Measurements from ENCODE around the gene MAN2B1.

The MAN2B1 gene

GRCh38 chr19:12664406-12665280 is 1.9 kb downstream of the MAN2B1 start:
- Histone ChIP-seq H3K9me2 (replicated peaks; ENCODE audit: insufficient read depth, low read length) (no peaks in the 10 kb centered on the region), H3K4me3 (ENCODE audit: low read length) (no peak overlapping the region), H3K36me3 (replicated peaks; ENCODE audit: insufficient read depth, low read length) (no peaks in the 10 kb centered on the region), H3K9ac (ENCODE audit: low read length) (no peak overlapping the region), H3K27ac (ENCODE audit: low read length) (no peak overlapping the region), H3K27me3 (replicated peaks; ENCODE audit: insufficient read depth, low read length) (no peaks in the 10 kb centered on the region), H2AFZ (ENCODE audit: low read length) (no peak overlapping the region), H3K4me2 (ENCODE audit: low read depth, low read length) (no peak overlapping the region), H3F3A (ENCODE audit: insufficient read depth, low read length) (no peaks in the 10 kb centered on the region), H3K9me3 (replicated peaks; ENCODE audit: insufficient read depth, low read length) (no peaks in the 10 kb centered on the region), H3K79me2 (ENCODE audit: low read length) (peaks cover 39% of the 10 kb centered on the region), H4K20me1 (ENCODE audit: insufficient read depth, low read length) (no peaks in the 10 kb centered on the region), H3K4me1 (ENCODE audit: low read length) (peaks cover 18% of the 10 kb centered on the region)
- no peak for DNase-seq
- TF ChIP-seq EZH2phosphoT487 (IDR thresholded peaks at IDR 0.05; ENCODE audit: low read length) = no peak
- no peak for TF ChIP-seq EZH2 (optimal IDR thresholded peaks at IDR 0.05; ENCODE audit: low read depth, low read length)
- no peak for TF ChIP-seq CTCF (IDR thresholded peaks at IDR 0.05; ENCODE audit: low read length)

- Histone ChIP-seq H3K9ac (ENCODE audit: low read length) (no peak overlapping the region), H3K36me3 (replicated peaks; ENCODE audit: insufficient read depth, low read length) (no peaks in the 10 kb centered on the region), H3K9me3 (replicated peaks; ENCODE audit: insufficient read depth, low read length) (no peaks in the 10 kb centered on the region), H4K20me1 (ENCODE audit: insufficient read depth, low read length) (no peaks in the 10 kb centered on the region), H3K27me3 (replicated peaks; ENCODE audit: insufficient read depth, low read length) (no peaks in the 10 kb centered on the region), H3K27ac (ENCODE audit: low read length) (no peak overlapping the region), H2AFZ (ENCODE audit: low read length) (no peak overlapping the region), H3K4me3 (ENCODE audit: low read length) (no peak overlapping the region), H3K9me2 (replicated peaks; ENCODE audit: insufficient read depth, low read length) (no peaks in the 10 kb centered on the region), H3K4me2 (ENCODE audit: low read depth, low read length) (no peak overlapping the region), H3F3A (ENCODE audit: insufficient read depth, low read length) (no peaks in the 10 kb centered on the region), H3K79me2 (ENCODE audit: low read length) (peaks cover 9% of the 10 kb centered on the region; the same call in 1 of the 2 replicates), H3K4me1 (ENCODE audit: low read length) (peaks cover 5% of the 10 kb centered on the region)
- TF ChIP-seq CTCF (IDR thresholded peaks at IDR 0.05; ENCODE audit: low read length) (no peak), EZH2 (optimal IDR thresholded peaks at IDR 0.05; ENCODE audit: low read depth, low read length) (no peak), EZH2phosphoT487 (IDR thresholded peaks at IDR 0.05; ENCODE audit: low read length) (no peak)
- no peak for DNase-seq
Observed at GRCh38 chr19:12660980-12661379, 5.6 kb downstream of the MAN2B1 start.

- no peaks in the 10 kb centered on the region for H3K36me3 ChIP-seq (replicated peaks; ENCODE audit: insufficient read depth, low read length)
- no peak for TF ChIP-seq CTCF (IDR thresholded peaks at IDR 0.05; ENCODE audit: low read length)
- no peak for TF ChIP-seq EZH2phosphoT487 (IDR thresholded peaks at IDR 0.05; ENCODE audit: low read length)
- TF ChIP-seq EZH2 (optimal IDR thresholded peaks at IDR 0.05; ENCODE audit: low read depth, low read length) = no peak
Observed at GRCh38 chr19:12657966-12658365, 8.6 kb downstream of the MAN2B1 start.

More at GRCh38 chr19:12657966-12658365, 8.6 kb downstream of the MAN2B1 start:
- Histone ChIP-seq H3K4me1 (ENCODE audit: low read length) (no peaks in the 10 kb centered on the region), H3K27me3 (replicated peaks; ENCODE audit: insufficient read depth, low read length) (no peaks in the 10 kb centered on the region), H2AFZ (ENCODE audit: low read length) (no peak overlapping the region), H3K9me3 (replicated peaks; ENCODE audit: insufficient read depth, low read length) (no peaks in the 10 kb centered on the region), H3K27ac (ENCODE audit: low read length) (no peak overlapping the region), H3K9me2 (replicated peaks; ENCODE audit: insufficient read depth, low read length) (no peaks in the 10 kb centered on the region), H3K9ac (ENCODE audit: low read length) (no peak overlapping the region), H4K20me1 (ENCODE audit: insufficient read depth, low read length) (no peaks in the 10 kb centered on the region), H3K4me3 (ENCODE audit: low read length) (no peak overlapping the region), H3F3A (ENCODE audit: insufficient read depth, low read length) (no peaks in the 10 kb centered on the region), H3K79me2 (ENCODE audit: low read length) (no peaks in the 10 kb centered on the region), H3K4me2 (ENCODE audit: low read depth, low read length) (no peak overlapping the region)
- DNase-seq = no peak

All from MM.1S (cell line).